GM21825 (cell line): Measurements from ENCODE around the gene SIMC1.

Experiments used
- ATAC-seq: cut with Tn5 transposase; IDR thresholded peaks from one replicate; pipeline ENCODE4 v1.9.1; 2021; ENCODE audit warnings: mild to moderate bottlenecking, moderate library complexity; ENCODE audit not compliant: unreplicated experiment

SIMC1 gene

DNA sequence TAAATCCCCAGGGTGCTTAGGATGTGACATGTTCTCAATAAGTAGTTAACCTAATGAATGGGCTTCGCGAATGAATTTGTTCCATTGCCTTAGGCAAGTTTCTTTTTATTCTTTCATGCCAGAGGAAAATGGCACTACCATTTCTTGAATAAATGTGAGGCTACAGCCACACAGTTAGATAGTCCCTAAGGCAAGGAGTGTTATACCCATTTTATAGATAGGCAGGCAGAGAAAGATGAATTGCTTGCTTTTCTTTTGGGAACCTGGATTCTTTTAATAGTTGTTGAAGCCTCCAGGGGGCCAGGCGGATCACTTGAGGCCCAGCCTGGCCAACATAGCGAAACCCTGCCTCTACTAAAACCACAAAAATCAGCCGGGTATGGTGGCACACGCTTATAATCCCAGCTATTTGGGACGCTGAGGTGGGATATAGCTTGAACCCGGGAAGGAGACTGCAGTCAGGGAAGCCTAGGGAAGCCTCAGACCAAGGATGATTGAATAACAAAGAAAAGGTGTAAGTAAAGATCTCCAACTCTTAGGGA lies 149.2 kb downstream of the SIMC1 start:
- ATAC-seq = no peak

GRCh38 chr5:176388003-176388443 lies 149.8 kb downstream of the SIMC1 start:
- ATAC-seq = no peak

DNA sequence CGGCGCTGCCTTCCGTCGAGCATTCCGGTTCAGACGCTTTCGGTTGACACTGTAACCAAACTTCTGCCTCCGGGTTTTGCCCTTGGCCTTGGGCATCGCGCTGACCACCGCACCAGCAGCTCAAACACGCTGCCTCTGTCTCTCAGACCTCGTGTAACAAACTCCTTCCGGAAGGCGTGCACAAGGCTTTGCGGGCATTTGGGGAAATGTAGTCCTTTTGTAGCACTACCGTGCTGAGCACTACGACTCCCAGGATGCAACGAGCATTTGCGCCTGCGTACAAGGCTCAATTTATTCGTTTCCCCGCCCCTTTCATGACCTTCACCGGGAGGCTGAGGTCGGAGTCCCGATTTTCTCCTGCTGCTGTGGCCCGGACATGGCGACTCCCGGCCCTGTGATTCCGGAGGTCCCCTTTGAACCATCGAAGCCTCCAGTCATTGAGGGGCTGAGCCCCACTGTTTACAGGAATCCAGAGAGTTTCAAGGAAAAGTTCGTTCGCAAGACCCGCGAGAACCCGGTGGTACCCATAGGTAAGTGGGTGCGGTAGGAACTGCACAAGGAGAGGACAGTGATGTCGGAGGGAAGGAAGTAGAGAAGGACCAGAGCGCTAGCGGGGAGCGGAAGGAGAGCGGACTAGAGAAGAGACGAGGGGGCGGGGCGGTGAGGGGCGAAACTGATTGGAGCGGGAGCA lies 150.4 kb downstream of the SIMC1 start, which contains the start of the genes HIGD2A and NOP16:
Gene HIGD2A, plus strand, starts transcription at position 308 of the 691 bp plus-strand sequence. Its CDS starts 69 bp downstream, at position 377.
Gene NOP16, minus strand, starts transcription at position 155 of the 691 bp plus-strand sequence. Its CDS starts 59 bp downstream, at position 96.
- ATAC-seq = peak; percentile 80

DNA sequence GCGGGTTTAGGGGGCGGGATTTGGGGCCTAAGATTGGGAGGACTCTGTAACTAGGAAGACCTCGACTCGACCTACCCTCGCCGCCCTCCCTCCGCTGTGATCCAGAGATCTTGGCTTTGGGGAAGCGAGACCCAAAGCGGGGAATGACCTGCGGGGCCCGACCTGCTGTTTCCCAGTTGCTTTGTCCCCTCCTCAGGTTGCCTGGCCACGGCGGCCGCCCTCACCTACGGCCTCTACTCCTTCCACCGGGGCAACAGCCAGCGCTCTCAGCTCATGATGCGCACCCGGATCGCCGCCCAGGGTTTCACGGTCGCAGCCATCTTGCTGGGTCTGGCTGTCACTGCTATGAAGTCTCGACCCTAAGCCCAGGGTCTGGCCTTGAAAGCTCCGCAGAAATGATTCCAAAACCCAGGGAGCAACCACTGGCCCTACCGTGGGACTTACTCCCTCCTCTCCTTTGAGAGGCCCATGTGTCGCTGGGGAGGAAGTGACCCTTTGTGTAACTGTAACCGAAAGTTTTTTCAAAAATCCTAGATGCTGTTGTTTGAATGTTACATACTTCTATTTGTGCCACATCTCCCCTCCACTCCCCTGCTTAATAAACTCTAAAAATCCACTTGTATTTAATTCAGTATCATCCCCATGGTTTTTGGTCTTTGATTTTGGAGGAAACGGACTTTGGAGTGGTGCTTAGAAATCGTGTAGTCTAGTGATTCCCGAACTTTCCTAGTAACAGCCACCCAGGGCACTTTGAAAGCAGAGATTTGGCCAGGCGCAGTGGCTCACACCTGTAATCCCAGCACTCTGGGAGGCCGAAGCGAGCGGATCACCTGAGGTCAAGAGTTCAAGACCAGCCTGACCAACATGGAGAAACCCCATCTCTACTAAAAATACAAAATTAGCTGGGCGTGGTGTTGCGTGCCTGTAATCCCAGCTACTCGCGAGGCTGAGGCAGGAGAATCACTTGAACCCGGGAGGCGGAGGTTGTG lies 151.2 kb downstream of the SIMC1 start:
- peak; percentile 26 for ATAC-seq

- no peak for ATAC-seq
These were observed 153.3 kb downstream of the SIMC1 start for GRCh38 chr5:176391479-176391878.

DNA sequence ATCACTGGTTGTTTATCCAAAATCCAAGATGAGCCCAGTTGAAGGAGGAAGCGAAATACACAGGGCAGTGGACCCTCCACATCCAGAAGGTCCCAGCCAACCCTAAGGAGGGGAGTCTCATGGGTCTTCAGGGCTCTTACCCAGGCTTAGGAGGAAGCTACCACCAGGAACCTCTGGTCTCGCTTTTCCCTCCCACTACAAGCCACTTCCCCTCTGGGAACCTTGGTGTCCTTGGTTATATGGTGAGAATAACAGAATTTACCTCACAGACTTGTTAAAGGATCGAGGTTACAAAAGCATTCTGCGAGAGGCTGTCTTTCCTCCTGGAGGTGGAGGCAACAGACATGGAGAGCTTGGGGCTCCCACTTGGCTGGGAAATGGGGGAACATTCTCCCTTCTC lies 153.8 kb downstream of the SIMC1 start:
- ATAC-seq = no peak

DNA sequence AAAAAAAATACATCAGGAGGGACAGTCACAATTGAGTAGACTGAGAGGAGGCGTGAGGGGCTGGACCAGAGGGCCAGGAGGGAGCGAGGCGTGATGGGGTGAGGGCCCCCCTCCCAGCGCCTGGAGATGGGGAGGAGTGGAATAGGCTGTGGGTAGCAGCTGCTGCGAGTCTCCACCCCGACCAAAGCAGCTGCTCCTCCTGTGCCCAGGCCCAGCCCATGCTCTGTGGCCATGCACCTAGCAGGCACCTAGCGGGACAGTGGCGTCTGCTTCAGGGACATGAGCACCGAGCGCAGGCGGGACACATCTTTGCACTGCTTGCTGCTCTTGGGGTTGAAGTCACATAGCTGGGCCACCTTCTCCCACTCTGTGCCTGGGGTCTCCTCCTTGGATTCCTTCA lies 154.3 kb downstream of the SIMC1 start:
- ATAC-seq = no peak

GRCh38 chr5:176394096-176394495 lies 155.9 kb downstream of the SIMC1 start:
- no peak for ATAC-seq

DNA sequence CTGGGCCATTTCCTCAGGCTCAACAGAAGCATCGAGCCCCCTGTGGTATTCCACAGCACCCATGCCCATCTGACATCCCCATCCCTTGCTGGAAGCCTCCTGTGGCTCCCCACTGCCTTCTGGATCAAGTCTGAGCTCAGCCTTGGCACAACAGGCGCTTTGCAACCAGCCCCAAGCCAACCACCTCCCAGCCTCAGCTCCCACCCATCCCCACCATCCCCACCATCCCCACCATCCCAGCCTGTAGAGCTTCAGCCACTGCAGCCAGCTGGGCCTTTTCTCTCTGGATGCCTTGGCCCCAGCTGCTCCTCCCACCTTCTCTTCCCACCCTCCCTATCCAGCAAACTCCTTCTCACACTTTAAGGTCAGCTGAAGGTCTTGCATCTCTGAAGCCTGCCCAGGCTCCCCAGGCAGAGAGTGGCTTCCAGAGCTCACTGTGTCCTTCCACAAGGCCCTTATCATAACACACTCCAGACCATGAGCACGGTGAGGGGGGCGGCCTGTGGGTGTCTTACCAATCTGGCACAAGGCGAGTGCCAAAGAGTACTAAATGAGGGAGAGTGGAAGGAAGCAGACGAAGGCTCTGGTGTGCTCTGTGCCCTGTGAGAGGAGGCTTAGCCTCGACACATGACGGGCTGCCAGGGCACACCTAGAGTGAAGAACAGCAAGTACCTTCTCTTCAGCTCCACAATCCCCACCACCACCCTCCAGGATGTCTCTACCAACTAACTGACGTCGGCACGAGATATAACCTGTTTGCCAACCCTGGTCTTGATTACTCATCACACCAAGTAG lies 156.9 kb downstream of the SIMC1 start:
- ATAC-seq = no peak
